ENCODE measurements around the gene NAPB. TPM values are rescaled to one million over a fixed set of nuclear protein-coding genes. Genes with fewer than 3 reads are reported as not detected.

NAPB gene
- polyA plus RNA-seq, 1 donor from 2014 or later, result 133 TPM

GRCh38 chr20:23393996-23394775 is 27.1 kb downstream of the NAPB start:
- H3K36me3 ChIP-seq (ENCODE audit: insufficient read depth, low read length), result no peaks in the 10 kb centered on the region
- no peaks in the 10 kb centered on the region for H3K79me2 ChIP-seq (replicated peaks; ENCODE audit: insufficient read depth, low read length)
- H3K4me2 ChIP-seq (ENCODE audit: low read length), result no peak overlapping the region
- H3K9ac ChIP-seq (ENCODE audit: low read length), result no peak overlapping the region
- no peaks in the 10 kb centered on the region for H3K9me2 ChIP-seq (ENCODE audit: insufficient read depth, low read length)
- H3K4me3 ChIP-seq (ENCODE audit: low read length), result no peak overlapping the region
- no peak overlapping the region for H2AFZ ChIP-seq (ENCODE audit: low read depth, low read length)
- H3F3A ChIP-seq (ENCODE audit: insufficient read depth, low read length, poor library complexity, severe bottlenecking), result no peaks in the 10 kb centered on the region
- no peaks in the 10 kb centered on the region for H3K27me3 ChIP-seq (ENCODE audit: insufficient read depth, low read depth, low read length)
- no peak for TF ChIP-seq EZH2 (IDR thresholded peaks at IDR 0.05; ENCODE audit: borderline replicate concordance, insufficient read depth, low read length, poor library complexity, severe bottlenecking)
- no peak for TF ChIP-seq POLR2AphosphoS5 (IDR thresholded peaks at IDR 0.05)
- no peak for TF ChIP-seq CTCF (IDR thresholded peaks at IDR 0.05; ENCODE audit: poor library complexity, severe bottlenecking)
- no peak for TF ChIP-seq MXI1 (conservative IDR thresholded peaks at IDR 0.05; ENCODE audit: poor library complexity, severe bottlenecking)
- no peak for TF ChIP-seq TAF1 (IDR thresholded peaks at IDR 0.05; ENCODE audit: low read depth)
- no peak for TF ChIP-seq SMC3 (conservative IDR thresholded peaks at IDR 0.05; ENCODE audit: poor library complexity)
- TF ChIP-seq EP300 (conservative IDR thresholded peaks at IDR 0.05; ENCODE audit: poor library complexity, severe bottlenecking), result no peak
- no peak for TF ChIP-seq REST (IDR thresholded peaks at IDR 0.05; ENCODE audit: borderline replicate concordance)
- no peak for TF ChIP-seq RAD21 (conservative IDR thresholded peaks at IDR 0.05)
- no peak overlapping the region for H3K27ac ChIP-seq (ENCODE audit: low read length)
- no peaks in the 10 kb centered on the region for H4K20me1 ChIP-seq (ENCODE audit: insufficient read depth)
- no peaks in the 10 kb centered on the region for H3K9me3 ChIP-seq (ENCODE audit: low read length)

- H3K4me2 ChIP-seq (ENCODE audit: low read length), result no peak overlapping the region
- no peaks in the 10 kb centered on the region for H3K9me3 ChIP-seq (ENCODE audit: low read length)
- no peak overlapping the region for H3K4me3 ChIP-seq (ENCODE audit: low read length)
These were observed 29.5 kb downstream of the NAPB start for GRCh38 chr20:23391707-23392310.

More at GRCh38 chr20:23391707-23392310, 29.5 kb downstream of the NAPB start:
- no peak overlapping the region for H3K27ac ChIP-seq (ENCODE audit: low read length)
- no peak overlapping the region for H2AFZ ChIP-seq (ENCODE audit: low read depth, low read length)
- H3K9ac ChIP-seq (ENCODE audit: low read length), result no peak overlapping the region
- no peaks in the 10 kb centered on the region for H4K20me1 ChIP-seq (ENCODE audit: insufficient read depth)
- H3K36me3 ChIP-seq (ENCODE audit: insufficient read depth, low read length), result peaks cover 5% of the 10 kb centered on the region
- no peaks in the 10 kb centered on the region for H3K79me2 ChIP-seq (replicated peaks; ENCODE audit: insufficient read depth, low read length)
- H3F3A ChIP-seq (ENCODE audit: insufficient read depth, low read length, poor library complexity, severe bottlenecking), result no peaks in the 10 kb centered on the region
- H3K27me3 ChIP-seq (ENCODE audit: insufficient read depth, low read depth, low read length), result no peaks in the 10 kb centered on the region
- no peaks in the 10 kb centered on the region for H3K9me2 ChIP-seq (ENCODE audit: insufficient read depth, low read length)
- TF ChIP-seq RAD21 (conservative IDR thresholded peaks at IDR 0.05), result no peak
- TF ChIP-seq SMC3 (conservative IDR thresholded peaks at IDR 0.05; ENCODE audit: poor library complexity), result no peak
- TF ChIP-seq REST (IDR thresholded peaks at IDR 0.05; ENCODE audit: borderline replicate concordance), result no peak

All from neural cell (in vitro differentiated cells).